HCT116 (cell line): ENCODE results near the gene ASCL5. TPM values are rescaled to one million over a fixed set of nuclear protein-coding genes. Genes with fewer than 3 reads are reported as not detected.

Source experiments
- ATAC-seq: fragments of 200-7000 bp; cut with Tn5 transposase; 2 replicates; pipeline ENCODE4 v1.9.1; 2020; ENCODE audit warnings: mild to moderate bottlenecking, moderate library complexity
- BruUV-seq: library from RNA; stranded (reverse); fragments of 400-500 nt; replicated peaks from 2 replicates; lab custom pipeline; 2021; lab: Mats Ljungman, UMichigan
- CTCF ChIA-PET: fragments of 300-600 bp; sonication (Branson Sonifier 250); formaldehyde crosslinking; loops from one replicate; lab custom pipeline; 2021; ENCODE audit warnings: antibody characterized with exemption; lab: Charles Lee
- POLR2A ChIA-PET: fragments of 300-600, 350-600 bp; sonication (Branson Sonifier 250); formaldehyde crosslinking; loops from one replicate; lab custom pipeline; 2021; ENCODE audit warnings: antibody characterized with exemption; lab: Charles Lee
- RAD21 ChIA-PET, 2 experiments: fragments of 300-600 bp; sonication (Branson Sonifier 250); formaldehyde crosslinking; loops; one replicate each; lab custom pipeline; 2023; ENCODE audit warnings: low total read pairs in 2 of 2; ENCODE audit not compliant: uncharacterized antibody in 2 of 2, unreplicated experiment in 2 of 2, low non-redundant PET in 1 of 2; lab: Charles Lee
- DNase-seq: peaks from one replicate; pipeline ENCODE4 v3.0.0-alpha.2; 2010; ENCODE audit warnings: low read depth, low spot score
- H2AFZ ChIP-seq: fragments of 200-600 bp; shearing (Covaris generic), sonication (generic); 2 replicates; pipeline ENCODE4 v1.6.1; 2017; ENCODE audit warnings: low read depth, mixed run types, mixed read lengths, antibody characterized with exemption, low read length; ENCODE audit not compliant: poor library complexity, severe bottlenecking
- H3K27ac ChIP-seq: 2 replicates; pipeline ENCODE4 v1.5.1; 2012; ENCODE audit warnings: low read depth, low read length
- H3K27me3 ChIP-seq: fragments of 200-600 bp; sonication (generic); 2 replicates; pipeline ENCODE4 v1.6.1; 2016; ENCODE audit warnings: mixed run types, low read length, mixed read lengths; ENCODE audit not compliant: insufficient read depth
- H3K36me3 ChIP-seq, 2 experiments: fragments of 200-500 bp in 1 of 2; fragments of 200-600 bp in 1 of 2; sonication (Bioruptor generic) in 1 of 2; sonication (generic) in 1 of 2; 2 replicates each; pipeline versions ENCODE4 v1.5.1 to v1.6.1; 2014 to 2016; ENCODE audit warnings: low read length in 2 of 2, inconsistent platforms in 1 of 2, mixed read lengths in 1 of 2, mixed run types in 1 of 2; ENCODE audit not compliant: insufficient read depth in 2 of 2, control insufficient read depth in 1 of 2
- H3K4me1 ChIP-seq, 2 experiments: fragments of 200-600 bp in 1 of 2; sonication (generic) in 1 of 2; 2 replicates each; pipeline versions ENCODE4 v1.5.1 to v1.6.1; 2012 to 2017; ENCODE audit warnings: low read length in 2 of 2, inconsistent platforms in 1 of 2, mild to moderate bottlenecking in 1 of 2, mixed read lengths in 1 of 2, mixed run types in 1 of 2, moderate library complexity in 1 of 2; ENCODE audit not compliant: insufficient read depth in 2 of 2, control insufficient read depth in 1 of 2
- H3K4me2 ChIP-seq: fragments of 200-600 bp; sonication (generic); 2 replicates; pipeline ENCODE4 v1.6.1; 2017; ENCODE audit warnings: mixed run types, low read length, mixed read lengths
- H3K4me3 ChIP-seq, 2 experiments: fragments of 200-600 bp in 1 of 2; sonication (generic) in 1 of 2; replicated peaks in 1 of 2; 2 replicates each; pipeline ENCODE4 v1.5.1; 2011 to 2016; ENCODE audit warnings: low read length in 2 of 2, control low read depth in 1 of 2, low read depth in 1 of 2, mild to moderate bottlenecking in 1 of 2, mixed read lengths in 1 of 2, mixed run types in 1 of 2
- H3K79me2 ChIP-seq: fragments of 200-600 bp; sonication (generic); 2 replicates; pipeline ENCODE4 v1.6.1; 2017; ENCODE audit warnings: mild to moderate bottlenecking, mixed run types, low read length, moderate library complexity, mixed read lengths; ENCODE audit not compliant: insufficient read depth
- H3K9ac ChIP-seq: fragments of 200-600 bp; sonication (generic); 2 replicates; pipeline ENCODE4 v1.6.1; 2016; ENCODE audit warnings: low read length, mixed read lengths
- H3K9me2 ChIP-seq: fragments of 200-600 bp; sonication (generic), shearing (Covaris generic); 2 replicates; pipeline ENCODE4 v1.6.1; 2017; ENCODE audit warnings: mixed run types, mild to moderate bottlenecking, moderate library complexity; ENCODE audit not compliant: insufficient read depth
- H3K9me3 ChIP-seq, 2 experiments: fragments of 200-500 bp in 1 of 2; fragments of 200-600 bp in 1 of 2; sonication (Bioruptor generic) in 1 of 2; sonication (generic) in 1 of 2; 2 replicates each; pipeline ENCODE4 v1.6.1; 2014 to 2017; ENCODE audit warnings: low read length in 2 of 2, mixed read lengths in 2 of 2, inconsistent platforms in 1 of 2, low read depth in 1 of 2, mild to moderate bottlenecking in 1 of 2, mixed run types in 1 of 2, moderate library complexity in 1 of 2; ENCODE audit not compliant: control insufficient read depth in 1 of 2, insufficient read depth in 1 of 2
- H4K20me1 ChIP-seq: fragments of 200-600 bp; sonication (generic), shearing (Covaris generic); 2 replicates; pipeline ENCODE4 v1.6.1; 2017; ENCODE audit warnings: mixed run types, mild to moderate bottlenecking, moderate library complexity; ENCODE audit not compliant: insufficient read depth
- EZH2 ChIP-seq: fragments of 200-600 bp; sonication (generic); IDR thresholded peaks from 2 replicates; pipeline ENCODE4 v1.6.1; 2017; ENCODE audit warnings: antibody characterized with exemption, mixed run types
- FOSL1 ChIP-seq: IDR thresholded peaks from 2 replicates; pipeline ENCODE4 v1.6.1; 2012; ENCODE audit warnings: low read depth
- JUND ChIP-seq: IDR thresholded peaks from 2 replicates; pipeline ENCODE4 v1.6.1; 2012
- POLR2A ChIP-seq: IDR thresholded peaks from 2 replicates; pipeline ENCODE4 v1.7.0; 2011; ENCODE audit warnings: borderline replicate concordance; ENCODE audit not compliant: insufficient read depth, insufficient read length; ENCODE audit errors: extremely low read depth
- POLR2AphosphoS5 ChIP-seq: IDR thresholded peaks from 2 replicates; pipeline ENCODE4 v1.6.1; 2011; ENCODE audit warnings: mild to moderate bottlenecking, low read depth, low read length, moderate library complexity
- RAD21 ChIP-seq: IDR thresholded peaks from 2 replicates; pipeline ENCODE4 v1.6.1; 2012; ENCODE audit warnings: low read depth, mild to moderate bottlenecking
- ZNF274 ChIP-seq: fragments of 200-500 bp; sonication (Bioruptor generic); IDR thresholded peaks from 2 replicates; pipeline ENCODE4 v1.6.1; 2014; ENCODE audit warnings: mild to moderate bottlenecking, low read depth, low read length, inconsistent platforms
- intact Hi-C: fragments of 100-400 bp; cut with micrococcal nuclease; formaldehyde crosslinking; loops from 2 replicates; pipeline ENCODE4 v1.10.0; 2022
- total RNA-seq: library from RNA; stranded (reverse); gene quantifications from one replicate; pipeline ENCODE4 v1.2.1, GENCODE V29; 2021; ENCODE audit not compliant: unreplicated experiment
- TF ChIP-seq, protein P1 (sequence below), 3 experiments: fragments of 200-600 bp in 1 of 3; sonication (generic) in 1 of 3; IDR thresholded peaks in 2 of 3; conservative IDR thresholded peaks in 1 of 3; 2 replicates each; pipeline ENCODE4 v1.5.1; 2012 to 2017; ENCODE audit warnings: low read depth in 2 of 3, low read length in 2 of 3, antibody characterized with exemption in 1 of 3, borderline replicate concordance in 1 of 3, control low read depth in 1 of 3, mild to moderate bottlenecking in 1 of 3, mixed read lengths in 1 of 3, mixed run types in 1 of 3, moderate library complexity in 1 of 3; ENCODE audit not compliant: insufficient read depth in 1 of 3
- TF ChIP-seq, protein P2 (sequence below): IDR thresholded peaks from 2 replicates; pipeline ENCODE4 v1.6.1; 2012
- TF ChIP-seq, protein P3 (sequence below): IDR thresholded peaks from 2 replicates; pipeline ENCODE4 v1.6.1; 2012; ENCODE audit warnings: low read depth

Gene ASCL5
- total RNA-seq, 1 experiment from 2014 or later: 0.15 TPM

DNA sequence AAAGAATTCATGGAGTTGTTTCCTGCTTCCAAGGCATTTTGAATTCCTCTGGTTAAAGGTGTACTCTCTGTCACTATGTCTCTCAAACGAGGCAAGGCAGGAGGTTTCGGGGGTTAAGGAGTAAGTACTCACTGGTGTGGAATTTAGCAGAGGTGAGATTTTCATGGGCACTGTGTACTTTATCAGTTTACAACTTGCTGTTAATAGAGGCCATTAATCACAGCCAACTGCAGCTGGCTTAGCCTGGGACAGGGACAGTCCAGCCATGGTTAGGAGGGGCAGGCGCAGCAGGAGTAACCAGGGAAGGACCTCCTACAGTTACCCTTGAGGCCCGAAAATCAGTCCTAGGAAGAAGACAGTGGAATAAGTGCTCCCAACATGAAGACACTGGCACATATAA, 45.3 kb upstream of the ASCL5 start:
- no peaks in the 10 kb centered on the region for H3K36me3 ChIP-seq
- RAD21 ChIA-PET: no interaction called here
- BruUV-seq: no TSS peak
- CTCF ChIA-PET: interaction anchor here (1.8 kb wide), 1 partner anchor 22 kb away, joined by 5 read pairs; no protein-coding TSS in a partner anchor
- ATAC-seq (no peak), DNase-seq (no peak)
- H3K27me3 ChIP-seq: no peaks in the 10 kb centered on the region
- TF ChIP-seq, protein P1, sequence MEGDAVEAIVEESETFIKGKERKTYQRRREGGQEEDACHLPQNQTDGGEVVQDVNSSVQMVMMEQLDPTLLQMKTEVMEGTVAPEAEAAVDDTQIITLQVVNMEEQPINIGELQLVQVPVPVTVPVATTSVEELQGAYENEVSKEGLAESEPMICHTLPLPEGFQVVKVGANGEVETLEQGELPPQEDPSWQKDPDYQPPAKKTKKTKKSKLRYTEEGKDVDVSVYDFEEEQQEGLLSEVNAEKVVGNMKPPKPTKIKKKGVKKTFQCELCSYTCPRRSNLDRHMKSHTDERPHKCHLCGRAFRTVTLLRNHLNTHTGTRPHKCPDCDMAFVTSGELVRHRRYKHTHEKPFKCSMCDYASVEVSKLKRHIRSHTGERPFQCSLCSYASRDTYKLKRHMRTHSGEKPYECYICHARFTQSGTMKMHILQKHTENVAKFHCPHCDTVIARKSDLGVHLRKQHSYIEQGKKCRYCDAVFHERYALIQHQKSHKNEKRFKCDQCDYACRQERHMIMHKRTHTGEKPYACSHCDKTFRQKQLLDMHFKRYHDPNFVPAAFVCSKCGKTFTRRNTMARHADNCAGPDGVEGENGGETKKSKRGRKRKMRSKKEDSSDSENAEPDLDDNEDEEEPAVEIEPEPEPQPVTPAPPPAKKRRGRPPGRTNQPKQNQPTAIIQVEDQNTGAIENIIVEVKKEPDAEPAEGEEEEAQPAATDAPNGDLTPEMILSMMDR (IDR thresholded peaks at IDR 0.05 in 2 of 3, conservative IDR thresholded peaks at IDR 0.05 in 1 of 3; ENCODE audit: borderline replicate concordance in 1 of 3, insufficient read depth in 1 of 3, low read depth in 2 of 3, low read length in 2 of 3): no peak
- TF ChIP-seq RAD21: no peak
- no peak for TF ChIP-seq POLR2AphosphoS5
- TF ChIP-seq FOSL1: no peak
- TF ChIP-seq JUND: no peak
- TF ChIP-seq, protein P2, sequence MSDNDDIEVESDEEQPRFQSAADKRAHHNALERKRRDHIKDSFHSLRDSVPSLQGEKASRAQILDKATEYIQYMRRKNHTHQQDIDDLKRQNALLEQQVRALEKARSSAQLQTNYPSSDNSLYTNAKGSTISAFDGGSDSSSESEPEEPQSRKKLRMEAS: no peak
- no peak for TF ChIP-seq ZNF274
- no peak for TF ChIP-seq EZH2
- TF ChIP-seq POLR2A: no peak
- TF ChIP-seq, protein P3, sequence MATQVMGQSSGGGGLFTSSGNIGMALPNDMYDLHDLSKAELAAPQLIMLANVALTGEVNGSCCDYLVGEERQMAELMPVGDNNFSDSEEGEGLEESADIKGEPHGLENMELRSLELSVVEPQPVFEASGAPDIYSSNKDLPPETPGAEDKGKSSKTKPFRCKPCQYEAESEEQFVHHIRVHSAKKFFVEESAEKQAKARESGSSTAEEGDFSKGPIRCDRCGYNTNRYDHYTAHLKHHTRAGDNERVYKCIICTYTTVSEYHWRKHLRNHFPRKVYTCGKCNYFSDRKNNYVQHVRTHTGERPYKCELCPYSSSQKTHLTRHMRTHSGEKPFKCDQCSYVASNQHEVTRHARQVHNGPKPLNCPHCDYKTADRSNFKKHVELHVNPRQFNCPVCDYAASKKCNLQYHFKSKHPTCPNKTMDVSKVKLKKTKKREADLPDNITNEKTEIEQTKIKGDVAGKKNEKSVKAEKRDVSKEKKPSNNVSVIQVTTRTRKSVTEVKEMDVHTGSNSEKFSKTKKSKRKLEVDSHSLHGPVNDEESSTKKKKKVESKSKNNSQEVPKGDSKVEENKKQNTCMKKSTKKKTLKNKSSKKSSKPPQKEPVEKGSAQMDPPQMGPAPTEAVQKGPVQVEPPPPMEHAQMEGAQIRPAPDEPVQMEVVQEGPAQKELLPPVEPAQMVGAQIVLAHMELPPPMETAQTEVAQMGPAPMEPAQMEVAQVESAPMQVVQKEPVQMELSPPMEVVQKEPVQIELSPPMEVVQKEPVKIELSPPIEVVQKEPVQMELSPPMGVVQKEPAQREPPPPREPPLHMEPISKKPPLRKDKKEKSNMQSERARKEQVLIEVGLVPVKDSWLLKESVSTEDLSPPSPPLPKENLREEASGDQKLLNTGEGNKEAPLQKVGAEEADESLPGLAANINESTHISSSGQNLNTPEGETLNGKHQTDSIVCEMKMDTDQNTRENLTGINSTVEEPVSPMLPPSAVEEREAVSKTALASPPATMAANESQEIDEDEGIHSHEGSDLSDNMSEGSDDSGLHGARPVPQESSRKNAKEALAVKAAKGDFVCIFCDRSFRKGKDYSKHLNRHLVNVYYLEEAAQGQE: no peak
- no peaks in the 10 kb centered on the region for H4K20me1 ChIP-seq
- H3K4me2 ChIP-seq: no peak overlapping the region
- H3K9me2 ChIP-seq: no peaks in the 10 kb centered on the region
- intact Hi-C loops: no loop called here
- peak overlapping the region; percentile 98 for H2AFZ ChIP-seq
- no peak overlapping the region for H3K9ac ChIP-seq
- POLR2A ChIA-PET: no interaction called here
- H3K4me1 ChIP-seq: peaks cover 9 to 16% of the 10 kb centered on the region in 2 experiments
- H3K79me2 ChIP-seq: no peaks in the 10 kb centered on the region
- no peak overlapping the region for H3K27ac ChIP-seq
- H3K9me3 ChIP-seq: no peaks in the 10 kb centered on the region
- H3K4me3 ChIP-seq: no peak overlapping the region
